ENCODE measurements around the gene PKHD1.

- TF ChIP-seq CTCF (IDR thresholded peaks at IDR 0.05; ENCODE audit: poor library complexity) (no peak), EZH2phosphoT487 (IDR thresholded peaks at IDR 0.05; ENCODE audit: low read depth, severe bottlenecking, unreplicated experiment) (no peak), EZH2 (IDR thresholded peaks at IDR 0.05; ENCODE audit: borderline replicate concordance) (no peak)
Measured at GRCh38 chr6:51913265-51913664, 174.1 kb downstream of the PKHD1 start.

Data from hepatocyte (in vitro differentiated cells).